H1 (cell line): ENCODE data around the gene DIAPH2. TPM values are rescaled to one million over a fixed set of nuclear protein-coding genes. Genes with fewer than 3 reads are reported as not detected.

Experiments
- CTCF ChIA-PET: fragments of 300-600 bp; sonication (Branson Sonifier 250); formaldehyde crosslinking; loops from one replicate; lab custom pipeline; 2021; ENCODE audit not compliant: partially characterized antibody; lab: Charles Lee
- POLR2A ChIA-PET: fragments of 300-600 bp; sonication (Branson Sonifier 250); formaldehyde crosslinking; loops from one replicate; lab custom pipeline; 2021; ENCODE audit warnings: inconsistent platforms; ENCODE audit not compliant: partially characterized antibody; lab: Charles Lee
- DNase-seq, 2 experiments: peaks; one replicate each; pipeline versions ENCODE4 v3.0.0 to v3.0.0-alpha.2; 2010 to 2022; ENCODE audit warnings: low spot score in 2 of 2, low read depth in 1 of 2, mixed read lengths in 1 of 2
- FAIRE-seq: peaks from 2 replicates; lab custom pipeline; 2011; peaks lifted over from hg19 to GRCh38; lab: Jason Lieb, UNC
- H2AFZ ChIP-seq: 2 replicates; pipeline ENCODE4 v1.8.1; 2012; ENCODE audit warnings: low read length, inconsistent platforms
- H2AK5ac ChIP-seq: 2 replicates; pipeline ENCODE4 v1.6.1; 2013; ENCODE audit warnings: low read depth, low read length
- H2BK120ac ChIP-seq: replicated peaks from 2 replicates; pipeline ENCODE3; 2013; ENCODE audit warnings: low read depth, low read length, inconsistent platforms
- H2BK12ac ChIP-seq: 2 replicates; pipeline ENCODE4 v1.6.1; 2013; ENCODE audit warnings: low read depth, low read length
- H2BK15ac ChIP-seq: 2 replicates; pipeline ENCODE4 v1.6.1; 2013; ENCODE audit warnings: low read length
- H2BK20ac ChIP-seq: 2 replicates; pipeline ENCODE4 v1.6.1; 2013; ENCODE audit warnings: low read length
- H2BK5ac ChIP-seq: 2 replicates; pipeline ENCODE4 v1.6.1; 2013; ENCODE audit warnings: low read depth, low read length
- H3K14ac ChIP-seq: 2 replicates; pipeline ENCODE4 v1.6.1; 2013; ENCODE audit warnings: inconsistent platforms; ENCODE audit not compliant: insufficient read length
- H3K18ac ChIP-seq: 2 replicates; pipeline ENCODE4 v1.6.1; 2013; ENCODE audit warnings: low read length; ENCODE audit errors: extremely low read depth
- H3K23ac ChIP-seq: 2 replicates; pipeline ENCODE4 v1.6.1; 2013; ENCODE audit warnings: inconsistent platforms; ENCODE audit not compliant: insufficient read length
- H3K23me2 ChIP-seq: 2 replicates; pipeline ENCODE4 v1.6.1; 2013; ENCODE audit warnings: low read depth, low read length
- H3K27ac ChIP-seq: 2 replicates; pipeline ENCODE4 v1.6.1; 2011; ENCODE audit warnings: low read depth, low read length, inconsistent platforms
- H3K27me3 ChIP-seq, 4 experiments: replicated peaks in 1 of 4; 1 replicate in 1 of 4; 2 replicates in 3 of 4; pipeline versions ENCODE4 v1.6.1 to v1.8.1; 2011 to 2013; ENCODE audit warnings: low read length in 3 of 4, mild to moderate bottlenecking in 3 of 4, inconsistent platforms in 2 of 4, mixed read lengths in 2 of 4, moderate library complexity in 1 of 4; ENCODE audit not compliant: control insufficient read depth in 3 of 4, insufficient read depth in 3 of 4; ENCODE audit errors: extremely low read depth in 1 of 4
- H3K36me3 ChIP-seq, 4 experiments: 2 replicates each; pipeline versions ENCODE4 v1.6.1 to v1.8.1; 2011 to 2013; ENCODE audit warnings: mild to moderate bottlenecking in 4 of 4, low read length in 3 of 4, moderate library complexity in 2 of 4, control low read depth in 1 of 4, inconsistent platforms in 1 of 4; ENCODE audit not compliant: insufficient read depth in 4 of 4, control insufficient read depth in 2 of 4
- H3K4ac ChIP-seq: replicated peaks from 2 replicates; pipeline ENCODE3; 2013; ENCODE audit warnings: low read length, low read depth, mixed read lengths, inconsistent platforms; ENCODE audit not compliant: insufficient read length
- H3K4me1 ChIP-seq, 4 experiments: replicated peaks in 1 of 4; 1 replicate in 1 of 4; 2 replicates in 3 of 4; pipeline versions ENCODE4 v1.6.1 to v1.8.1; 2011 to 2013; ENCODE audit warnings: low read length in 3 of 4, inconsistent platforms in 2 of 4, mixed read lengths in 1 of 4; ENCODE audit not compliant: insufficient read depth in 4 of 4, control insufficient read depth in 3 of 4
- H3K4me2 ChIP-seq, 2 experiments: 2 replicates each; pipeline versions ENCODE4 v1.6.1 to v1.8.1; 2011 to 2013; ENCODE audit warnings: low read depth in 2 of 2, low read length in 2 of 2, control low read depth in 1 of 2, inconsistent platforms in 1 of 2, mild to moderate bottlenecking in 1 of 2; ENCODE audit not compliant: insufficient read depth in 1 of 2
- H3K4me3 ChIP-seq, 4 experiments: fragments of 200-600, 300-600 bp in 1 of 4; sonication (generic), shearing (Covaris generic), sonication (Bioruptor Twin) in 1 of 4; 2 replicates each; pipeline versions ENCODE4 v1.5.1 to v1.8.1; 2011 to 2016; ENCODE audit warnings: low read length in 4 of 4, low read depth in 3 of 4, control low read depth in 2 of 4, inconsistent platforms in 2 of 4, mild to moderate bottlenecking in 2 of 4, mixed read lengths in 1 of 4, moderate library complexity in 1 of 4; ENCODE audit not compliant: insufficient read depth in 2 of 4; ENCODE audit errors: extremely low read depth in 1 of 4
- H3K56ac ChIP-seq: replicated peaks from 2 replicates; pipeline ENCODE3; 2013; ENCODE audit warnings: low read depth, mild to moderate bottlenecking, mixed read lengths, low read length, inconsistent platforms; ENCODE audit not compliant: insufficient read length
- H3K79me1 ChIP-seq: 2 replicates; pipeline ENCODE4 v1.6.1; 2013; ENCODE audit warnings: low read depth, low read length, control low read depth
- H3K79me2 ChIP-seq, 2 experiments: 2 replicates each; pipeline versions ENCODE4 v1.6.1 to v1.8.1; 2012 to 2013; ENCODE audit warnings: low read length in 2 of 2, mild to moderate bottlenecking in 2 of 2, inconsistent platforms in 1 of 2; ENCODE audit not compliant: insufficient read depth in 2 of 2, control insufficient read depth in 1 of 2
- H3K9ac ChIP-seq, 4 experiments: replicated peaks in 1 of 4; 1 replicate in 1 of 4; 2 replicates in 3 of 4; pipeline versions ENCODE4 v1.6.1 to v1.8.1; 2011 to 2013; ENCODE audit warnings: low read depth in 3 of 4, low read length in 3 of 4, control low read depth in 2 of 4, mild to moderate bottlenecking in 2 of 4, moderate library complexity in 2 of 4, inconsistent platforms in 1 of 4; ENCODE audit errors: extremely low read depth in 1 of 4
- H3K9me3 ChIP-seq, 2 experiments: 2 replicates each; pipeline versions ENCODE4 v1.6.1 to v1.8.1; 2012 to 2013; ENCODE audit warnings: mild to moderate bottlenecking in 2 of 2, moderate library complexity in 2 of 2, control low read depth in 1 of 2, inconsistent platforms in 1 of 2, low read depth in 1 of 2, low read length in 1 of 2, mixed read lengths in 1 of 2; ENCODE audit not compliant: insufficient read depth in 2 of 2
- H4K20me1 ChIP-seq, 2 experiments: replicated peaks in 1 of 2; 2 replicates each; pipeline versions ENCODE3 to v1.8.1; 2011 to 2013; ENCODE audit warnings: inconsistent platforms in 2 of 2, low read length in 2 of 2, mild to moderate bottlenecking in 1 of 2; ENCODE audit not compliant: insufficient read depth in 2 of 2, control insufficient read depth in 1 of 2
- H4K5ac ChIP-seq: 2 replicates; pipeline ENCODE4 v1.6.1; 2013; ENCODE audit warnings: low read length, low read depth, mixed read lengths, inconsistent platforms; ENCODE audit not compliant: insufficient read length
- H4K8ac ChIP-seq: 2 replicates; pipeline ENCODE4 v1.8.0; 2013; ENCODE audit warnings: mild to moderate bottlenecking, moderate library complexity, low read length, inconsistent platforms; ENCODE audit not compliant: insufficient read depth; ENCODE audit errors: extremely low read depth
- H4K91ac ChIP-seq: replicated peaks from 2 replicates; pipeline ENCODE3; 2013; ENCODE audit warnings: low read length, mixed read lengths, inconsistent platforms; ENCODE audit not compliant: insufficient read length
- ASH2L ChIP-seq: fragments of 200-600, 300-600 bp; sonication (generic); IDR thresholded peaks from one replicate; pipeline ENCODE4 v1.7.1; 2017; ENCODE audit warnings: low read length
- ATF3 ChIP-seq: IDR thresholded peaks from 2 replicates; pipeline ENCODE4 v1.6.1; 2011; ENCODE audit warnings: low read depth, mild to moderate bottlenecking, low read length; ENCODE audit not compliant: insufficient read depth
- BRCA1 ChIP-seq: IDR thresholded peaks from 2 replicates; pipeline ENCODE4 v1.6.1; 2012; ENCODE audit warnings: low read depth, low read length, improper control_type of control experiment
- CHD1 ChIP-seq: IDR thresholded peaks from 2 replicates; pipeline ENCODE4 v1.6.1; 2012; ENCODE audit warnings: low read depth, low read length, improper control_type of control experiment
- CTCF ChIP-seq, 3 experiments: IDR thresholded peaks; 1 replicate in 2 of 3; 2 replicates in 1 of 3; pipeline versions ENCODE4 v1.5.1 to v1.6.1; 2011; ENCODE audit warnings: low read length in 3 of 3, mild to moderate bottlenecking in 3 of 3, inconsistent platforms in 2 of 3, low read depth in 1 of 3, moderate library complexity in 1 of 3; ENCODE audit not compliant: insufficient read depth in 1 of 3; ENCODE audit errors: control extremely low read depth in 1 of 3
- KDM1A ChIP-seq: fragments of 200-600, 300-600 bp; sonication (generic); IDR thresholded peaks from 2 replicates; pipeline ENCODE4 v1.7.1; 2016; ENCODE audit warnings: mild to moderate bottlenecking, low read length, borderline replicate concordance
- KDM4A ChIP-seq: IDR thresholded peaks from one replicate; pipeline ENCODE4 v1.7.1; 2012; ENCODE audit warnings: low read depth, mild to moderate bottlenecking, moderate library complexity, low read length, inconsistent platforms; ENCODE audit not compliant: severe bottlenecking
- PHF8 ChIP-seq: fragments of 200-600 bp; sonication (generic); conservative IDR thresholded peaks from 2 replicates; pipeline ENCODE4 v1.7.1; 2012; ENCODE audit warnings: low read depth, mild to moderate bottlenecking, inconsistent platforms, low read length, moderate library complexity
- RFX5 ChIP-seq: IDR thresholded peaks from 2 replicates; pipeline ENCODE4 v1.6.1; 2011; ENCODE audit warnings: low read depth, low read length, improper control_type of control experiment, borderline replicate concordance
- SIX5 ChIP-seq: IDR thresholded peaks from 2 replicates; pipeline ENCODE4 v1.6.1; 2011; ENCODE audit warnings: mild to moderate bottlenecking, low read depth, low read length
- USF2 ChIP-seq: IDR thresholded peaks from 2 replicates; pipeline ENCODE4 v1.6.1; 2011; ENCODE audit warnings: low read length, improper control_type of control experiment
- WGBS, 2 experiments: shearing (Covaris generic) in 1 of 2; methylation state at CpG; one replicate each; pipeline versions ENCODE4 v1.1.6 to v1.1.7; 2013 to 2015; ENCODE audit warnings: low lambda C conversion rate in 2 of 2, mixed read lengths in 2 of 2, inconsistent platforms in 1 of 2, low coverage in 1 of 2, missing lambda C conversion rate in 1 of 2; ENCODE audit not compliant: insufficient replicate concordance in 2 of 2, insufficient coverage in 1 of 2, insufficient read length in 1 of 2; ENCODE audit errors: extremely low coverage in 1 of 2, missing lambda C conversion rate in 1 of 2; 5-methylcytosine and 5-hydroxymethylcytosine counted together
- polyA plus RNA-seq, 7 experiments: library from polyadenylated mRNA; depleted of rRNA in 3 of 7; stranded (reverse) in 5 of 7; unstranded in 2 of 7; fragments of >200 nt in 5 of 7; fragments of 200-250 nt in 2 of 7; gene quantifications; 1 replicate in 5 of 7; 2 replicates in 1 of 7; 4 replicates in 1 of 7; pipeline versions ENCODE4 v1.2.1 to v1.2.3, GENCODE V29; 2011 to 2013; ENCODE audit warnings: missing spikeins in 2 of 7, mixed read lengths in 2 of 7
- total RNA-seq: library from RNA; stranded (reverse); fragmentation: NEBNext Ultra II Directional; extraction: Animal tissue kit (Norgen Biotek cat#: 25700); gene quantifications from 2 replicates; pipeline ENCODE4 v1.2.1, GENCODE V29; 2021

DIAPH2 gene
- total and polyA plus RNA-seq, 2 of the 8 experiments (the other 6 are each of a cell fraction or from before 2014, with no cell fraction given), result 4.4 to 24.3 TPM

GRCh38 chrX:97538745-97539144, 854.1 kb downstream of the DIAPH2 start:
- Histone ChIP-seq H3K79me1 (no peaks in the 10 kb centered on the region), H2BK120ac (no peak overlapping the region), H3K4me1 (no peaks in the 10 kb centered on the region), H3K23me2 (no peaks in the 10 kb centered on the region), H3K27me3 (no peaks in the 10 kb centered on the region), H2BK12ac (no peak overlapping the region), H3K9me3 (no peaks in the 10 kb centered on the region), H3K4me3 (no peak overlapping the region), H4K91ac (no peak overlapping the region), H4K5ac (no peak overlapping the region), H2BK5ac (no peak overlapping the region), H3K79me2 (no peaks in the 10 kb centered on the region), H3K4me2 (no peak overlapping the region), H3K36me3 (no peaks in the 10 kb centered on the region), H2AFZ (no peak overlapping the region), H3K14ac (no peak overlapping the region), H4K20me1 (no peaks in the 10 kb centered on the region), H4K8ac (no peak overlapping the region), H2BK15ac (no peak overlapping the region), H3K4ac (no peak overlapping the region), H2AK5ac (no peak overlapping the region), H3K23ac (no peak overlapping the region), H3K9ac (no peak overlapping the region), H3K56ac (no peak overlapping the region), H3K27ac (no peak overlapping the region), H2BK20ac (no peak overlapping the region), H3K18ac (no peak overlapping the region)
- DNase-seq (no peak), FAIRE-seq (no peak)
- 81% methylated on average over 3 of the region's 3 CpGs; no CpG with 5 or more reads in 1 of the 2 experiments for WGBS, 2 experiments
- ChIA-PET POLR2A (no interaction called here), CTCF (no interaction called here)
- TF ChIP-seq USF2 (no peak), CHD1 (no peak), ATF3 (no peak), KDM4A (no peak), BRCA1 (no peak), SIX5 (no peak), CTCF (IDR thresholded peaks at IDR 0.05; ENCODE audit: control extremely low read depth in 1 of 3, insufficient read depth in 1 of 3, low read depth in 1 of 3, low read length in 3 of 3) (no peak), PHF8 (no peak), RFX5 (no peak), KDM1A (no peak), ASH2L (no peak)
